GM19395 (cell line): Measurements from ENCODE around the gene MS4A14.
A peak's percentile ranks its signal among the peaks of the same experiment; 100 is the strongest.
"Not testable (repeated sequence)": the region's sequence is repeated elsewhere in the genome, so short reads cannot be mapped to it uniquely, and the experiment has no call there.

Experiments
- ATAC-seq: cut with Tn5 transposase; IDR thresholded peaks from one replicate; pipeline ENCODE4 v1.9.1; 2021; ENCODE audit warnings: mild to moderate bottlenecking, moderate library complexity; ENCODE audit not compliant: unreplicated experiment

The MS4A14 gene, protein sequence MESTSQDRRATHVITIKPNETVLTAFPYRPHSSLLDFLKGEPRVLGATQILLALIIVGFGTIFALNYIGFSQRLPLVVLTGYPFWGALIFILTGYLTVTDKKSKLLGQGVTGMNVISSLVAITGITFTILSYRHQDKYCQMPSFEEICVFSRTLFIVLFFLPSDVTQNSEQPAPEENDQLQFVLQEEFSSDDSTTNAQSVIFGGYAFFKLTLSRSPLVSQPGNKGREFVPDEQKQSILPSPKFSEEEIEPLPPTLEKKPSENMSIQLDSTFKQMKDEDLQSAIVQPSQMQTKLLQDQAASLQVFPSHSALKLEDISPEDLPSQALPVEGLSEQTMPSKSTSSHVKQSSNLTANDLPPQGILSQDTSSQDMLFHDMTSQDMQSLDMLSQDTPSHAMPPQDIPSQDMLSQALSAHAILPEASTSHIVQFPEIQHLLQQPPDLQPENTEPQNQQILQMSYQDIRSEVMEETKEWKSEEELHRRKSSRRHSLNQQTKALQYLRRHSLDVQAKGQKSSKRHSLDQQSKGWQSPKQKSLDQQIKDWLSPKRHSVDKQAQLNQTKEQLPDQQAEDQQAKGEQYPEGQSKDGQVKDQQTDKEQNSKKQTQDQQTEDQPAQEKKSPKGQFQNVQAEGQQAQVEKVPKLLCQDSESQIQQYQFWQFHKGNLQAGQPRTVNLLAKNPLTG

DNA sequence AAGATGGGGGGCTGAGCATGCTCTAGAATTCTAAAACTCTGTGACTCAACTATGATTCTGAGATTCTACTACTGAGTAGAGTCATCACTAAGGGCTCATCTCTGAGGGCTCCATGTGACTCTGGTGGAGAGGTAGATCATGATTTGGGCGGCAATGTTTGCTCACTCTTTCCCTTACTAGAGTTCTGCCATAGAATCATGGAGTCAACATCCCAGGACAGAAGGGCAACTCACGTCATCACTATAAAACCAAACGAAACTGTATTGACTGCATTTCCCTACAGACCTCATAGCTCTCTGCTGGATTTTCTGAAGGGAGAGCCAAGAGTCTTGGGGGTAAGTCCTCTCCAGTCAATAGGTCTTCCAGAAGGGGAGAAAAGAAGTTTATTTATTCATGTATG, at the start of gene MS4A14:
MS4A14 (plus strand) TSS at position 78 of the 400 bp plus-strand sequence; CDS start at position 198, 120 bp downstream.
- ATAC-seq: no peak

DNA sequence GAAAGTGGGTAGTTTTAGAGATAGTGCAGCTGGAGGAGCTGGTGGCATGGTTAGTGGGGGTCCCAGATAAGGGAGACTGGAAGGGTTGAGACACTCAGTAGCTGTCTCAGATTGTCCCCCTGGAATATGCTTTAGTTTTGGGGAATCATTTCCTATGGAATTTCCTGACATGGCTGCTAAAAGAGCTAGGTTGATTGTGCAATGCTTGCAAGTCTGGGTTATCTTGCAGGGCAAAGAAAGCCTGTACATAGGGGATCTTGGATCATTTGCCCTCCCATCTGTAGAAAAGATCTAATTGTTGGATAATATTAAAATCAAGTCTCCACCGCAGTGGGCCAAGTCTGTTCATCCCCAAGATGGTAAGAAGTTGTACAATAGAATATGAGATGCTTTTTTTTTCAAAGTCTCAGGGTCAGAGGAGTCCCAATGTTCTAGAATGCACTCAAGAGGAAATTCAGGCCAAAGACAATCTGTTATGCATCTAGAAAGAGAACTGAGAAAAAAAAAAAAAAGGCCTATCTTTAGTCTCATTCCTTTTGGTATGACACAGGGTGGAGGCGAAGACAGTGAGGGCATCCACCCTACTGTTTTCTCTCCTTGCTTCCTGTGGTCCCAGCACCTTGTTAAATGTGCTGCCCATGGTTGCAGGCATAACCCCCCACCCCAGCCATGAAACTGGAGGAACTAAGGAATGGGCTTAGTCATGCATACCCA, 49.0 kb upstream of the MS4A14 start:
- peak; percentile 83 for ATAC-seq

DNA sequence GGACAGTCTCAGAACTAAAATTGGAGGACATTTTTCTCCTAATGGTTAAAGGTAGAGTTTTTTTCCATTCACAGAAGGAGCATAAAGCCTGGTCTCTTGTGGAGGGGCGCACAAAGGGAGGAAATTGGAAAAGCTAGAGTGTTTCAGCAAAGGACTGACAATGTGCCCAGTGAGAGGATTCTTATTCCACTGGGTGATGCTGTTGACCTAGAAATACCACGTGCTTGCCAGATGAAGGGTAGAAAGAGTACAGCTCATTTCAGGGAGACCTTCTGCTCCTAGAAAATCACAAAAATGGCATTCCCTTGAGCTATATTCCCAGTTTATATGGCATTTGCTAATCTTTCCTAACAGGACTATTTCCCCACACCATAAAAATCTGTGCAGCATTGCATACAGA, 48.1 kb upstream of the MS4A14 start:
- no peak for ATAC-seq

DNA sequence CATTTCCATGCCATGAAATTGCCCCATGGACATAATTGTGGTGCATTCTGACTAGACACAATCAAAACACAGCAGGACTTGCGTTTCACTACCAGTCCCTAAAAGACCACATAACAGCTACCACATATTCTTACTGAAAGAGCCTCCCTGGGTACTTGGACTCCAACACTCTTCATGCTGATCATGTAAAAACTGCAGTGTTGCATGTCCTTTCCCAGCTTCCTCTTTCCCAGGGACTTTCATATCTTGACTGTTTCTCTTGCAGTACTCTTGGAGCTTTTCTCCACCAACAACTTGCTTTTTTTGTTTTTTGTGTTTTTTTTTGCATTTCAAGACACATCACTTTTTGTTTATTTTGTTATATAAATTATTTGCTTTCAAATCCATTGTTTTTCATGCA, 46.3 kb upstream of the MS4A14 start:
- ATAC-seq: no peak

DNA sequence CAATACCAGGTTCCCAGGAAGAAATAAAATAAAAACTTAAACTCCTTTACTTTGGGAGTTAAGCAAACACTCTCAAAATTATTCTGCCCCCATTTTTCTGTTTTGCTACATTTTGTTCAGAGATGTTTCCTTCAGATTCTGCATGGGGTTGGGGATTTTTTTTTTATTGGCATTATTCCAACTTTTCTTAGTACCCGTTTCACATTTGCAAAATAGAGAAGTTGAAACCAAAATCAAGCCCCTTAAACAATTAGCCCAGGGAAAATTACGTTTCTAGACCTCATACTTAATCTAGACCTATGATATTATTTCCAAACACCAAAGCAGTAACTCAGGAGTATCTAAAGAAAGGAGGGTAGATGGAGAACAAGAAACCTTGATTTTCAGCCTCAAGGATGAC, 38.5 kb upstream of the MS4A14 start:
- no peak for ATAC-seq

DNA sequence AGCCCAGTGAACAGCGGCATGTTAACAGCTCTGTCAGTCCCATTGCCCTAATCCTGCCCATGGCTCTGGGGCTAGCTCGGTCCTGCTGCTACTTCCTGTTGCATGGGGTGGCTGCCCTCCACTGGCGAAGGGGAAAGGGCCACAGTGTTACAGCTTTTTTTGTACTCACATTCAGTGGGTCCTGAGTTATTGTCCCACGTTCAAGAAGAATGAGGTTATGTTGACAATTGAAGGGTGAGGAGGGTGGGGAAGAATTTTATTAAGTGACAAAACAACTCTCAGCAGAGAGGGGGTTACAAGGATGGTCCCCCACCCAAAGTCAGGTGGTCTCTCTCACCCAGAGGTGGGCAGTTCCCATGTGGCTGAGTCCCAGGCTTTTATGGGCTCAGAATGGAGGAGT, 35.6 kb upstream of the MS4A14 start:
- no peak for ATAC-seq

GRCh38 chr11:60362241-60362640, 34.0 kb upstream of the MS4A14 start:
- no peak for ATAC-seq

DNA sequence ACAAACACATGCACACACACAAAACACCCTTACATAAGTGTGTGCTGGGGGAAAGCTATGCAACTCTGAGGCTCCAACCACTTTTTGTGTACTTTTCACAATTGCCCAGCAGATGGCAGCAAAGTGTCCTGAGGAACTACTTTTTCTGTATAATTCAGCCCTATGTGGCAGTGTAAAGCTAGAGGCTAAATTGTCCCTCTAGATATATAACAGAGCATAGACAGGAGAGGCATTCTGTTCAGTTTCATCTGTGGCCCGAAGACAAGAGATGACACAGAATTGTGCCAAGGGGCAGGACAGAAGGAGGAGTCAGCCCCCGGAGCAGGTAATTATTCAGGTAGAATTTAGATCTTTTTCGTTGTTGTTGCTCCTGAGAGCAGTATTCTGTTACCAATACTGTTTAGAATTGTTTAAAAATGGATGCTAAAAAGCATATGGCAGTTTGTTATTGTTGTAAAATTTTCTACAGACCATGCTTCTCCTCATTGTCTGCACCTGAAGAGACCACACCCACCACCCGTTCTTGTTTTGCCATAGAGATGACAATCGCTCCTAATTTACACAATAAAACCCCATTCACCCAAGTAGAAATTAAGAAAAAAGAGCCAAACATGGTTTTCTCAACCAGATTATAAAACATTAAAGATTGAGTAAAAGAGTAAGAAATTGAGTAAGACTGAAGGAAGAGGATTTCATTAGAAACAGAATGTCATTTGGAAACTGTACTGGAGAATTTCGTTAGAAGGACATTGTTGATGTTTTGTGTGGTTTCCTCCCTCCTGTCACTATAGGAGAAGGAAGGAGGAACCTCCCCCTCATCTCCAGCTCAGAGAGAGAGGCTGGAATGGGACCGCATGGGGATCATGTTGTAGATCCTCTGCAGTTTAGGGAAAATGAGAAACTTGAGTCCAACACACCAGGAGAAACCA, 32.5 kb upstream of the MS4A14 start:
- peak; percentile 59 for ATAC-seq

- ATAC-seq: not testable (repeated sequence)
Observed at GRCh38 chr11:60366262-60366904, 29.9 kb upstream of the MS4A14 start.

- ATAC-seq: peak; percentile 90
Observed at GRCh38 chr11:60367009-60367408, 29.2 kb upstream of the MS4A14 start.

DNA sequence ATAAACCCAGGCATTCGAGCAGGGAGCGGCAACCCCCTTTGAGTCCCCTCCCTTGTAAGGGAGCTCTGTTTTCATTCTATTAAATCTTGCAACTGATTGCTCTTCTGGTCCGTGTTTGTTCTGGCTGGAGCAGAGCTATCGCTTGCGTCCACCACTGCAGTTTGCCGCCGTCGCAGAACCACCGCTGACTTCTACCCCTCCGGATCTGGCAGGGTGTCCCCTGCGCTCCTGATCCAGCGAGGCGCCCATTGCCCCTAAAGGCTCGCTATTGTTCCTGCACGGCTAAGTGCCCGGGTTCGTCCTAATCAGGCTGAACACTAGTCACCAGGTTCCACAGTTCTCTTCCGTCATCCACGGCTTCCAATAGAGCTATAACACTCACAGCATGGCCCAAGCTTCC, 28.4 kb upstream of the MS4A14 start:
- ATAC-seq: no peak

DNA sequence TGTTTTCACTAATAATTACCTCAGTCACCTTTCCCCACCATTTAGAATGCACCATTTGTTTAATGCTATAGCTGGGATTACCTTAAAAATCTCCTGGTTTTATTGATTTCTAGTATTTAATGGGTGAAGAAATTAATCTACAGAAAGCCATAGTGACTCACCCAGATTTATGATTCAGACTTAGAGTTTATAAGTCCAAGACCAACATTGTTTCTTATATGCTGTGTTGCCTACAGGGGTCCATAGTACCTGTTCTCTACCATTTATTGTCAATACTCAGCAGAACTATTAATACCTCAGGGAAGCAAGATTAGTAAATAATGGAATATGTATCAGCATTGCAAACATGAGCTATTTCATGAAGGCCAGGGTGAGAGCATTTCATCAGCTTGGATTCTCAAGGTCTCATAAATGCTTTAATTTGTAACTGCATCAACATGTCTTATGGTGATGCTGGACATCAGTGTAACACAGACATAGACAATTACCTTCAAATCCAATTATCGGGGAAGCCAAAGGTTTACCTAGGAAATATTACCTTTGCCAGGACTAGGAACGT, 25.9 kb upstream of the MS4A14 start:
- no peak for ATAC-seq

DNA sequence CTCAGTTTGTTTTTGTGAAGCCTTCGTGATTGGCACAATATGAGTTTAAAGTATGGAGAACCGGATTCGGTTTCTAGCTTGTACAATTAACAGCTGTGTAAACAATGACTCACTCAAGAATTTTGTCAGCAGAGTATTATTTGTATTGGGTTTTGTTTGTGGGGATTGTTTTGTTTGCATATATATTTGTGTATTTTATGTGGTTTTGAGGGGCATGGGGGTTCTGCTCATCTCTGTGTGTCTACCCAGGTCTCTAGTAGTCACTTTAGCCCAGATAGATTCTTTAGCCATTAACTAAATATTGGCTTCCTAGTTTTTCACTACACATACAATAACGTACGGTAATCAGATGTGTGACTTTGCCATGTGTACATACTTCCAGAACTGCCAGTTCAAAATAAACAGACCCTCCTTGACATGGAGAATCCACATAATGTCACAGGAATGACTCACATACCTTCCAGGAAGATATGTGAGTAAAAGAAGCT, 25.4 kb upstream of the MS4A14 start:
- no peak for ATAC-seq

- no peak for ATAC-seq
Observed at GRCh38 chr11:60371386-60371785, 24.9 kb upstream of the MS4A14 start.

DNA sequence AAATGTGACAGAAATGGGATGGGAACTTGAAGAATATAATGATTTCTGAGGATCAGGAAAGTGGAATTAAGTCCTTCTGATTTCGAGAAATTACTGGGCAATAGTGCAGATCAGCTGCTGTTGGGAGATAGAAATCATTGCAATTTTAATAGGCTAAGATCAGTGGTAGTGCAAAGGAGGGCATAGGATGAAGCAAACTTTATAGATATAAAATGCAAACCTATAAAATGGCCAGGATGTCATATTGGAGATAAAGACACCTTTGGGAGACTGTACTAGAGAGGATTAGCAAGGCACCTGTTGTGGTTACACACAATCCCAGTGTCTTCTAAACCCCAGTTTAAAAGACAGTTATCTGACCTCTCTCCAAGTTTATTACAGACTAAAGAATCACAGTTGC, 24.4 kb upstream of the MS4A14 start:
- no peak for ATAC-seq

DNA sequence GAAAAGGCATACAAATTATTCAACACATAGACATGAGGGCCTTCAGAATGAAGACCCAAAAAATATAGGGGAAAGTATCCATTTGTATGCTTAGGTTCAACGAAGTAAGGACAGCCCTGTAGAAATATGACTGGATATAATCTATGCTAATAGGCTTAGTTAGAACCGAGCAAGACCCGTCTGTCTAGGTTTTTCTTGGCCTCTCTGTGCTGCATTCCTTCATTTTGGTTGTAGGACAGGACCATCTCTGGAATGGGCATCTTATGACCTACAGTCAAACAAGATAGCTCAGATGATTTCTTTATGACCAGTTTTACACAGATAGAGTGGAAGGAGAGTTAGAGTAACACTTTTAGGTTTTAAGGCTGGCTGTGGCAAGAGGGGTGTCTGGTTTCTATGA, 23.5 kb upstream of the MS4A14 start:
- no peak for ATAC-seq

GRCh38 chr11:60375316-60375715, 20.9 kb upstream of the MS4A14 start:
- no peak for ATAC-seq

DNA sequence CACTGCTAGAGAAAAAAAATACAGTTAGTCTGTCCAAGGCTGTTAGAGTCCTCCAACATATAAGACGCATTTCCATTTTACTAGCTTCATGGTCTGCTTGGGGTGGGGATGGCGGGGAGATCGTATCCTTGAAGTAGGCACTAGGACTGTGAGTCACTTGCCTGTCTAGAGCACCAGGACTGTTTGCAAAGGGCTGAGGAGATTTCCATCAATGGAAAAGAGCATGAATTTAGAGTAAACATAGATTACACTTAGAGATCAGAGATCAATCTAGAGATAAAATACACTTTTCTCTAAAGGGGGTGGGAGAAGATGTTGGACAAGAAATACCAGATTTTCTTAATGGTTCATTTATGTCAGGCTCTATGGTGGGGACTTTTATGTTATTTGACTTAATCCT, 19.7 kb upstream of the MS4A14 start:
- ATAC-seq: no peak

DNA sequence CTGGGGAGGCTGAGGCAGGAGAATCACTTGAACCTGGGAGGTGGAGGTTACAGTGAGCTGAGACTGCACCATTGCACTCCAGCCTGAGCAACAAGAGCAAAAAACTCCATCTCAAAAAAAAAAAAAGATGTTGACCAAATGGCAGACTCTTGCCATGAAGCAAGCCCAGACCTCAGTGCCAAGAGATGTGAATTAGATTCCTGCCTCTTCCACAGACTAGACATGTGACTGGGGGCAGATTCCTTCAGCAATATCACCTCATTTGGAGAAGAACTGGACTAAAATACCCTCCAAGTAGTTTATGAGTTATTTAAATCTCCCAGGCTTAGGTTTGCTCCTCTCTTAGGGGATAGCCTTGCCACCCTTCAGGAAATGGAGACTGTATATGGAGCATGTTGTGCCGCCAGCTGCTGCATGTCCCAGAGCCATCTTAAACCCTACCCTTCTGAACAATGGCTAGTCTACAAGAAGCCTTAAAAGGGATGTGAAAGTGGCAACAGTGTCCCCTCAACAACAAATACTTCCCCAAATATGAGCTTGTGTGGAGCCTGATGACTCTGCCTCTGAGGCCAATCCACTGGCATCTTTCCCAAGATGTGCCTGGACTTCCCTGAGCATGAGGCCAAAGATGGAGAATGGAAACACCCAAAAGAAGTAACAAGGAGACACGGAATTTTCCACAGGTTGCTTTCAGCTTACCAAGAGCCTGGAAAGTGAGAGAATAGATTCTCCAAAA, 18.7 kb upstream of the MS4A14 start:
- ATAC-seq: peak; percentile 63
